GM18511 (cell line): Measurements from ENCODE around the gene SHISAL2A.

Experiments used
- ATAC-seq: cut with Tn5 transposase; IDR thresholded peaks from one replicate; pipeline ENCODE4 v1.9.1; 2021; ENCODE audit warnings: mild to moderate bottlenecking, moderate library complexity; ENCODE audit not compliant: unreplicated experiment

Gene SHISAL2A

DNA sequence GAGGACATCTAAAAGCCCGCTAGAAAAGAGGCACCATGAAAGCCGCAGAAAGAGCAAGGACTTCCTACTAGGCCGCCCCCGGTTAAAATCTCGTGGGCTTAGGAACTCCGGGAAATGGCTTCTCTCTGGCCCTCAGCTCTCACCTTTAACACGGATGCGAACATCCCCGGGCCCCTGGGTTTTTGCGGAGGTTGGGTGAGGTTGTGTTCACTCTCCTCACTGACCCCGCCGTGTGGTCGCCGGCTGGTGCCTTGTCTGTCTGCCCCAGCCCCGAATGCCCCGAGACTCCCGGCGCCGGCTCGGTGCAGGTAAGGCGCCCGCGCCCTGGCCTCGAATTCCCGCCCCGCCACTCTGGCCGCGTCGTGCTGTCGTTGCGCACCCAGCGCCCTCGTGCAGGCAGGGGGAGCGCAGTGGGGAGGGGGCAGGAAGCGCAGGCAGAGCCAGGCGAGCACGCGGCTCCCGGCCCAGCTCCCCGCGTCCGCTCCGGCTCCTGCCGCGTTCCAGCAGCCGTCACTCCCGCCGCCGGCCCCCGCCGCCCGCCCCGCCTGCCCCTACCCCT, at the start of gene SHISAL2A:
Gene SHISAL2A, plus strand, starts transcription at position 437 of the 559 bp plus-strand sequence. CDS start 326 bp downstream, outside the sequence.
- ATAC-seq, result no peak

DNA sequence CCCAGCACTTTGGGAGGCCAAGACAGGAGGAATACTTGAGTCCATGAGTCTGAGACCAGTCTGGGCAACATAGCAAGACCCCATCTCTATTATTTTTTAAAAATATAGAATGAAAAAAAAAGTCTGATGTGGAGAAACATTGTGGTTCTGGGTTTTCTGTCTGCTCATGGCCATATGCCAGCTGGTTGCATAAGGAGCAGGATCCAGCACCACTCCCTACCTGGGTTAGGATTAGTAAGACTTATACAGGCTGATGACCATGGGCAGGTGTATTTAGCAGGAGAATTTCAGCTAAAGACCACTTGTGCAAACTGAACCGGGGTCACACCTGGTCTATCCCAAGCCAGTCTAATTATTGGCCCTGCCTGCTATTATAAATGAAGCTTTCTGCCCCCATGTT, 47.5 kb upstream of the SHISAL2A start:
- ATAC-seq, result no peak

DNA sequence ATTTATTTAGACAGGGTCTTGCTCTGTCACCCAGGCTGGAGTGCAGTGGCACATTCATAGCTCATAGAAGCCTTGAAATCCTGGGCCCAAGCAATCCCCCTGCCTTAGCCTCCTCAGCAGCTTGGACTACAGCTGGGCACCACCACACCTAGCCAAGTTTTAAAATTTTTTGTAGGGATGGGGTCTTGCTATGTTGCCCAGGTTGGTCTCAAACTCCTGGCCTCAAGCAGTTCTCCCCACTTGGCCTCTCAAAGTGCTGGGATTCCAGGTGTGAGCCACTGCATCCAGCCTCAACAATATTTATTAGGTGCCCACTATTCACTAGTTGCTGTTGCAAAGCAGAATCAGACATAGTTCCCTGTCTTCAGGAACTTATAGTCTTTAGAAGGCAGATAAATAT, 44.9 kb upstream of the SHISAL2A start:
- ATAC-seq, result no peak

DNA sequence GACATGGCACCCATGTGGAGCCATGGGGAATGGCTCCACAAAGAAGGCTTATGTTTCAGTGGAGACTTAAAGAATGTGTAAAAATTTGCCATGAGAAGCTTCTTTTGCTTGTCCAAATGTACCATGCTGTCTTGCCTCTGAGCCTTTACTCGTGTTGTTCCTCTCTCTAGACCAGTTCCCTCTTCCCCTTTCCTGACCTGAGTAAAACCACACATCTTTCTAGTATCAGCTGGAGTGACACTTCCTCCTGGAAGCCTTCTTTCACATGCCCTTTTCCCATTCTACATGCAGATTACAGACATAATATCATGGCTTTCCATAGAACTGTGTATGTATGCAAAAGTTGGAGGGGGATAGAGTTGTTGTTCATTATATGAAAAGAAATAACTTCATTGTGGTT, 44.4 kb upstream of the SHISAL2A start:
- no peak for ATAC-seq

DNA sequence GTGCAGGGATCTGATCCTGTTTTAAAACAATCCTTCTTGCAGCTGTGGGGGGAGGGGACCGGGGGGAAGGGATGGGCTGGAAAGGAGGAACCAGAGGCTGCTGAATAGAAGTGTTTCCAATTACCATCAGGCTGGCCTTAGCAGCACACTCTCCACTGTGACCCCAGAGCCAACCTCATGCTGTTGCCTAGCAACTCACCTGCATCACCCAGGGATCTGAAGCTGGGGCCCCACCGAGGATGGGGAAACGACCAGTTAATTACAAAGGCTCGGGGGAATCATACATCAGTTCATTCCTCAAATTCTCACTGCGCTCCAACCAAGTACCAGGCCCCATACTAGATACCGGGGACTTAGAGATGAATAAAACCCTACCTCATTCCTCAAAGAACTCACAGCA, 42.7 kb upstream of the SHISAL2A start:
- ATAC-seq, result no peak

DNA sequence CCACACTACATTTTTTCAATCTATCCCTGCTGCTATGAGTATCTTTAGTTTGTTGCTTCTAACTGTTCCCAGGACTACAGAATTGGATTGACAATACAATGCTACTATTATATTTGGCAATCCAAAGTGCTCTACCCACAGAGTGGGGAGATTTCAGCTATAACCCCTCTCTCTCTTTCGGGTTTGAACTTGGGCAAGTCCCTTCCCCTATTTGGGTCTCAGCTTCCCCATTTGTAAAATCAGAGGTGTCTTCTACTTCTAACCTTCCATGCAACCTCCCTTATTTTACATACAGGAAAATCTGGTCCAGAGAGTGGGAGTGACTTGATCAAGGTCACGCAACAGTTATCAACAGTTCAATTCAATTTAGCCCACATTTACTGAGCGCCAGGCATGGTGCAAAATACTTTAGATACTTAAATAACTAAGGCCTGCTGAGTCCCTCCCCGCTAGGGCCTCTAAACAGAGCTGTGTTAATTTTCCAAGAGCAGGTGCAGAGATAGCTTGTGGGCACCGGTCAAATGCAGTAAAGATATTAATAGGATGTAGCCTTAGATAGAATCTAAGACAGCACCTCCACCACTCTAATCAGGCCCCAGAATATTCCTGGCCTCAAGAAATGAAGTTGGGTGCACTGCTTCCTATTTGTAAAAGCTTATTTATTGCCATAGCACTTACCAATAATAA, 40.2 kb upstream of the SHISAL2A start:
- ATAC-seq, result no peak

DNA sequence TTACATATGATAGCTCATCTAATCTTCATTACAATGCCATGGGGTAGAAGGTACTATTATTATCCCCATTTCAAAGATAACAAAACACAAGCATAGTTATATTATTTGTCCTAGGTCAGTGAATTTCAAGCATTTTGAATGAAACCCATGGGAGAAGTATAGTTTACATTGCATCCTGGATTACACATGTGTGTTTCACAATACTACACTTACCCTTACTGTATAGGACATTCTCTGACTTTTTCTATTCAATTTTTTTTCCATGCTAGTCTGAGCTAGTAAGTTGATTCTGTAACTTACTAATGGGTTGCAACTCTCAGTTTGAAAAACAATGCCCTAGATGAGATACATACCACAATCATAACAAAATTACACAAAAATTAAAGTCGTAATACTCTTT, 39.5 kb upstream of the SHISAL2A start:
- ATAC-seq, result no peak

DNA sequence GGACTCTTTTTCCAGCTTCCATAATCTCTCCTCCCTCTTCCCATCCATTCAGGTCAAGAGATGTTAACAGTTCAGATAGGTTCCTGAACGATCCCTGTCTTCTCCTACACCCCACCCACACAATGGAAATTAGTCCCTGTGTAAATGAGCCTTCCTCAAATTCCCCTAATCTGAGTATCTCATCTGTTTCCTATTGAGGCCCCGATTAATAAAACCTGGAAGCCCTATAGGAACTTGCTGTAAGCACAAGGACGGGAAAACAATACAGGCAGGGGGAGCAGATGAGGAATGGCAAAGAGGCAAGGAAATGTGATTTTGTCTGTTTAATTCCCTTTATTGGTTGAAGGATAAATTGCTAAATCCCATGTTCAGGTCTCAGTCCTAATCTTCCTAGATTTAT, 37.9 kb upstream of the SHISAL2A start:
- no peak for ATAC-seq

DNA sequence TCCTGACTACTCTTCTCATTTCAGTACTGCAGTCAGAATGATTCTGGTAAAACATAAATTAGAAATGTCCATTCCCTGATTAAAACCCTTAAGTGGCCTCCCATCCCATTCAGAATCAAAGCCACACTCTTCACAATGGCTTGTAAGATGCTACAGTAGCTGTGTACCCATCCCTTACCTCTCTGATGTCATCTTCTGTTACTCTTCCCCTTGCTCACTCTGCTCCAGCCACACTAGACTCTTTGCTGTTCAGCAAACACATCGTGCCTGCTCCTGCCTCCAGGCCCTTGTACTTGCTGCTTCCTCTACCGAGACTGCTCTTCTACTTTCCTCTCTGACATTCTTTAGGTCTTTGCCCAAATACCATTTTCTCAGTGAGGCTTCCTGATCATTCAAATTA, 35.1 kb upstream of the SHISAL2A start:
- ATAC-seq, result no peak

DNA sequence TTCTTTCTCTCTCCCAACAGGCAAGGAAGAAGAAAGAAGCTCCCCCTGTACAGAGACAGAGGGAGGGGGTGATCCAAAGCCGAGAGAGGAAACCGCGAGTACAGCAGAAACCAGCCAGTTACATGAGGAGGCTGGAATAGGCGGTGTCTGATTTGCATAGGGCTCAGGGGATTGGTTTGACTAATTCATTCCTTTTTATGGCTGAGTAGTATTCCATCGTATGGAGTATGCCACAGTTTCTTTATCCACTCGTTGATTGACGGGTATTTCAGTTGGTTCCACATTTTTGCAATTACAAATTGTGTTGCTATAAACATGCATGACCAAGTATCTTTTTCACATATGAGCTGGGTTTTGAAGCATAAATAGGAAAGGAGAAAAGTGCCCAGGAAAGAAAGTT, 34.2 kb upstream of the SHISAL2A start:
- no peak for ATAC-seq

DNA sequence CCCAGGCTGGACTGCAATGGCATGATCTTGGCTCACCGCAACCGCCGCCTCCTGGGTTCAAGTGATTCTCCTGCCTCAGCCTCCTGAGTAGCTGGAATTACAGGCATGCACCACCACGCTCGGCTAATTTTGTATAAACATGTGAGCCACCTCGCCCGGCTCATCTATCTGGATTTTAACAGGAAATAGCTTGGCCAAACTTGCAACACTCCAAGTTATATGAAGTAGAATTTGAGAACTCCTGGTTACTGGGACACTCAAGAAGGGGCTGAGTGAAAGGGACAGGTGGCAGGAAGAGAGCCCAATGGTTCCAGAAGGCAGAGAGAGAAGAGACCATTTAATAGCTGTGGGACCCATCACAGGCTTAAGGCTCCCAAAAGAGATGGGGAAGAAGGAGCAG, 33.7 kb upstream of the SHISAL2A start:
- no peak for ATAC-seq

DNA sequence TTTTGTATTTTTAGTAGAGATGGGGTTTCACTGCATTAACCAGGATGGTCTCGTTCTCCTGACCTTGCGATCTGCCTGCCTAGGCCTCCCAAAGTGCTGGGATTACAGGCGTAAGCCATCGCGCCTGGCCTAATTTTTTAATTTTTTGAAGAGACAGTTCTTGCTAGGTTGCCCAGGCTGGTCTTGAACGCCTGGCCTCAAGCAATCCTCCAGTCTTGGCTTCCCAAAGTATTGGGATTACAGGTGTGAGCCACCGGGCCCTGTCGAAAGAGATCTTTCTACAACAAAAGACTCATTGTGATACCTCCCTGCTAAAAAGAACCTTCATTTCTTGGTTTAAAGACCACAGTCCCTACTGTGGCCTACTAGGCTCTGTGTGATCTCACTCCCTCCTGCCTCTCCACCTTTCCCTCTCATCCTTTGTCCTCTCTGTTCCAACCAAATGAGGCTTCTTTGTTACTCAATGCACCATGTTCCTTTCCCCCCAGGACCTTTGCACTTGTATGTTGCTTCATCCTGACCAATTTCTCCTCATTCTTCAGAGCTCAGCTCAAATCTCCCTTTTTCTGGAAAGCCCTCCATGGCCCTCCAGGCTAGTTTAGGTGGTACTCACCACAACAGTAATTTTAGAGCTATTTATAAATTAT, 32.3 kb upstream of the SHISAL2A start:
- no peak for ATAC-seq

DNA sequence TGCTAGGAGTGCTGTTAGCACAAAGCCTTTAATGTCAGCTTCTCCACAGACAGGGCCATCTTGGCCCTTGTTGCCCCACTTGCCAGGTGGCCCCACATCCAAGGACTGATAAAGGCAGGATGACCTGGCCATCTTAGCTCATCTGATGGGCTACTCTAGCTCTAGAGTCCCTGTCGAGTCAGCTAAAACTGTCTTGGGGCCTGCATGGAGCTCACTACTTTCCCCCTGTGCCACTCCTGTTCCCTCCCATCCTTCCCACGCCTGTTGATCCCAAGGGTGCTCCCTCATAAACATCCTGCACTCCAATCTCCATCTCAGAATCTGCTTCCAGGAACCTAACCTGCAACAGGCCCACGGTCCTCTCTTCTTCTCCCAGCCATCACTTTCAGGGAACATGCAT, 31.4 kb upstream of the SHISAL2A start:
- no peak for ATAC-seq

DNA sequence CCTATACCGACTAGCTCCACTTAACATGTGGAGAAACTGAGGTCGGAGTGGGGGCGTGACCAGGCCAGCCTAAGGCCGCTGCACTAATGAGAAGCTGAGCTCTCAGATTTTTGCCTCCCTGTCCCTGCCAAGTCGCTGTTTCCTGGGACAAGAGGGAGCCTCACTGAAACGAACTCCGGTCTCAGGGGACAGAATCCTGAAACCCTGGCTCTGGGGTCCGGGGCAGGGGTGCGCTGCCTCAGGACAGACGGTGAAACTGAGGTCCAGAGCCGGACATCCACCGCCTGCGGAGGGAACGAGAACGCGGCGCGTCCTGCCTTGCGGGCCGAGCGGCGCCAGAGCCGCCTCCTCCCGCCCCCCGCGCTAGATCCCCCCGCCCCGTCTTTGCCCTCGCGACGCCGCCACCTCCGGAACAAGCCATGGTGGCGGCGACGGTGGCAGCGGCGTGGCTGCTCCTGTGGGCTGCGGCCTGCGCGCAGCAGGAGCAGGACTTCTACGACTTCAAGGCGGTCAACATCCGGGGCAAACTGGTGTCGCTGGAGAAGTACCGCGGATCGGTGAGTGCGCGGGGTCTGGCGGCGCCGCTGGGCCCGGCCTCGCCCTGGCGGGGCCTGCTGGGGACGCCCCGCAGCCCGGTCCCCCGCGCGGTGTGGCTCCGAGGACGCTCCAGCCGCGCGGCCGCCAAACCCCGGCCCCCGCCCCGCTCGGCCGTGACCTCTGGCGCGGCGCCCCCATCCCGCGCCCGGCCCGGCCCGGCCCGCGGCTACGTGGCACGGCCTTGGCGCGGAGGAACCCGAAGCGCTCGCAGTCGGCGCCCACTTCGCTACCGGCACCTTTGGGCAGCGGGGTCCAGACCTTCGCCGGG, 30.7 kb upstream of the SHISAL2A start, which contains the start of gene GPX7:
Gene GPX7, plus strand, starts transcription at position 381 of the 865 bp plus-strand sequence. Its CDS starts 39 bp downstream, at position 420.
- ATAC-seq, result no peak

DNA sequence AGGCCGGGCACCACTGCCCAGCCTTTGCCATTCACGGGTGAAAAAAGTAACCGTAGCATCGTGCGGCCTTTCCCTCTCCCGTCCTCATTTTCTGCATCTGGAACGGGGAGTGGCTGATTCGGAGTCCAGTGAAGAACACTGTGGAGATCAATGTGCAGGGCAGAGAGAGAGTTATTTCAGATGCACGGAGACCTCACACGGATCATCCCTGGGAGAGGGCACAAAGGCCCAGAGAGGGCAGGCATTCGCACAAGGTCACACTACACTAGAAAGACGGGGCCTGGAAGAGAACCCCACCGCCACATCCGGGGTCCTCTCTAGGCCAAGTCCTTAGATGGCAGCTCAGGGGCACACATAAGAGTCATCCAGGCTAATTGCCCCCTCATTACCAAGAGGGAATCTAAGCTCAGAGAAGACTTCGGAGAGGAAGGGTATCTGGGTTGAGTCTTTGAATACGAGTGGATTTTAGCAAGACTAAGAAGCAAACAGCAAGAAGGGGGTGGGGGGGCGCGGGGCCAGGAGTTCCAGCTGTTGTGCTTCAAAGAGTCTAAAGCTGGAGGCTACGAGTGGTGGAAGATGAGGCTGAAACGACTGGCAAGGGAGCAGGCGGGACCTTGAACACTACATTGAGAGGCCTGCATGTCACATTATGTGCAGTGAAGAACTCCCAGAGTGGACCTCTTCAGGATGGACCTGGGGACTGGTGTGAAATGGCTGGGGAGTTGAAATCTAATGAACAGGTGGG, 29.9 kb upstream of the SHISAL2A start:
- no peak for ATAC-seq

DNA sequence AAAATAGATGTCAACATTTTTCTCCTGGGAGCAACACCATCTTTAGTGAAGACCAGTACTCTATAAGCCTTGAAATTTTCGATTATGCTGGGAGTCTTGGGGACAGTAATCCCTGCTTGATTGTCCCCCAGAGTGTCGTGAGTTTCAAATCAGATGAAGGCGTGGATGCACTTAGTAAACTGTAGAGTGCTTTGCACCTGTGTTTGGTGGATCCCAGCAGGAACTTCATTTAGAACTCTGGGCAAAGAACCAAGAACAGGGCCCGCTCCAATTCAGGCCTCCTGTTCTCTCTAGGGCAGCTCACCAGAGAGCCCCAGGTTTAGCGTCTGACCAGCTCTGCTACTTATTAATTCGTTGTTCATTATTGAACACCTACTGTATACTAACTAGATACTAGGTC, 29.3 kb upstream of the SHISAL2A start:
- ATAC-seq, result no peak

DNA sequence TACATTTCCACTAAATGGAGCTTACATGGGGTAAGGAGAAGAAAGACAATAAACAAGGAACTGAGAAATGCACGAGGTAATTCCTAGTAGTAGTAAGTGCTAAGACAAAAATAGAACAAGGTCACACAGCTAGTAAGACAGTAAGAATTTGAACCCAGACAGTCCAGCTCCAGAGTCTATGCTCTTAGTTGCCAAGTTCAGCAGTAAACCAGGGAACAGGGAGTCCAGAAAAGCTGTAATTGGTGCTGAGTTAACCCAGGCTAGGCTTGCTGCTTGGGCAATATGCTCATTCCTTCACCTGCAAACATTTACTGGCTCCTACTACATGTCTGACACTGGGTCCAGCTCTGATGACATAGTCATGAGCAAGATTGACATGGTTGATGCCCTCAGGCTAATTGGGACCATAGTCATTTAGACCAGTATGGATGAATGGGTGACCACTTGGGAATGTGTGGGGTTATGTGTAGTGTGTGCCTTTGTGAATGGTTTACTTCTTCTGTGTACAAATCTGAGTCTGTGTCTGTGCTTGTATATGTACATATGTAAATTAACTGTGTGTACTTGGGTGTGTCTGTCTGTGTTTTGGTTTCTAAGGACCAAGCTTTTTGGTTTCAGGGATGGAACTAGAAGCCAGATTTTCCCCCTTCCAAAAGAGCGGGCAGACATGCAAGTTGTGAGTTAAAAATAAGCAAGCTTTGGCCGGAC, 28.8 kb upstream of the SHISAL2A start:
- no peak for ATAC-seq

DNA sequence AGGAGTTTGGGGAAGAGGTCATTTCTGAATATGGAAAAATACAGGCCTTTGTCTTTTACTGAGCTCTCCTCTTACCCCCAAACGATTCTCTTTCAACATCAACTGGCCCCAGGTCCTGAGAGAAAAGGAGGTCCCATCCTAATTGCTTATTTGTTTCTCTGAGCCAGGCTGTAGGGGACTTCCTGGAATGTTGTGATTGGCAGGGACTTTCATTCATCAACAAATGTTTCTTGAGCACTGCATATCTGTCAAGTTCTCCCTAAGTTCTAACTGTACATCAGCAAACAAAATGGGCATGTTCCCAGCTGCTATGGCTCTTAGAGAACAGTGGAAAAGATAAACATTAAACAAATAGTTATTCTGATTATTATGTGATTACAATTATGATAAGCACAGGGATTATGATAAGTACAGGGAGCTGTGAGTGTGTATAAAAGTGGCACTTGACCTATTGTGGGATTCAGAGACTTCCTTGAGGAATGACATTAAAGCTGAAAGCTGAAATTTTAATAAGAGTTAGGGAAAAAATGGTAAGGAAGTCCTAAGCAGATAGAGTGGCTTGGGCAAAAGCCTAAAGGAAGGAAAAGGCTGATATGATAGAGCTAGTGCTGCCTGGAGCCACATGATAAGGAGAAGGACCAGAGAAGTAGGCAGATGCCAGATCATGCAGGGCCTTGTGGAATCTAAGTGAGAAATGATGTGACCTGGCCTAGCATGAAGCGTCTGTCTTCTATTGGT, 19.2 kb upstream of the SHISAL2A start:
- ATAC-seq, result no peak

DNA sequence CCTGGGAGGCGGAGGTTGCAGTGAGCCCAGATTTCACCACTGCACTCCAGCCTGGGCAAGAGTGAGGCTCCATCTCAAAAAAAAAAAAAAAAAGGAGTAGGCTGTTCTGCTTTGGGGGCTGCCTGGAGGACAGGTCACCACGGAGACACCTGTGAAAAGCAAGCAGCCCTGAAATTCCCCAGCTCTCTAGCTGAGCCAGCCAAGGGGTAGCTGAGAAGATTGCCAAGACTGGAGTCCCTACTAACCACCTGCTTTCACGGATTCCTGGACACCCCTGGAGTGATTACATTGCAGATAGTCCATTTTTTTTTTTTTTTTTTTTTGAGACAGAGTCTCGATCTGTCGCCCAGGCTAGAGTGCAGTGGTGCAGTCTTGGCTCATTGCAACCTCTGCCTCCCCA, 18.3 kb upstream of the SHISAL2A start:
- ATAC-seq, result no peak
